Neural crest cell (in vitro differentiated cells): ENCODE results near the gene SPACA7. TPM values are rescaled to one million over a fixed set of nuclear protein-coding genes. Genes with fewer than 3 reads are reported as not detected.

ENCODE experiments used
- DNase-seq: peaks from one replicate; pipeline ENCODE4 v3.0.0; 2021; ENCODE audit warnings: low read depth, mixed read lengths, low spot score
- H3K27ac Mint-ChIP-seq: one replicate; pipeline ENCODE4 v1.8.0; 2021; ENCODE audit warnings: mild to moderate bottlenecking, mixed read lengths; ENCODE audit not compliant: unreplicated experiment
- H3K27me3 Mint-ChIP-seq: 2 replicates; pipeline ENCODE4 v1.8.0; 2021; ENCODE audit warnings: low read depth, mild to moderate bottlenecking, mixed read lengths
- H3K36me3 Mint-ChIP-seq: 2 replicates; pipeline ENCODE4 v1.8.0; 2021; ENCODE audit warnings: low read depth, mild to moderate bottlenecking, mixed read lengths
- H3K4me1 Mint-ChIP-seq: 2 replicates; pipeline ENCODE4 v1.8.0; 2021; ENCODE audit warnings: mixed read lengths
- H3K4me3 Mint-ChIP-seq: one replicate; pipeline ENCODE4 v1.8.0; 2021; ENCODE audit warnings: mild to moderate bottlenecking, mixed read lengths
- H3K9me3 Mint-ChIP-seq: 2 replicates; pipeline ENCODE4 v1.8.0; 2021; ENCODE audit warnings: mixed read lengths
- CTCF ChIP-seq: fragments of 200-600 bp; sonication (generic); conservative IDR thresholded peaks from 2 replicates; pipeline ENCODE4 v1.5.0; 2021; ENCODE audit warnings: antibody characterized with exemption, mild to moderate bottlenecking
- total RNA-seq: library from RNA; stranded (reverse); gene quantifications from 2 replicates; pipeline ENCODE4 v1.2.1, GENCODE V29; 2021

The SPACA7 gene
- total RNA-seq, 1 donor from 2014 or later: not detected

GRCh38 chr13:112438094-112438493 lies 61.9 kb downstream of the SPACA7 start:
- H3K4me1 Mint-ChIP-seq: peaks cover 1% of the 10 kb centered on the region
- H3K27me3 Mint-ChIP-seq: no peaks in the 10 kb centered on the region
- H3K9me3 Mint-ChIP-seq: peaks cover 16% of the 10 kb centered on the region
- H3K4me3 Mint-ChIP-seq: no peak overlapping the region
- no peak overlapping the region for H3K27ac Mint-ChIP-seq
- no peak for DNase-seq
- peaks cover 12% of the 10 kb centered on the region for H3K36me3 Mint-ChIP-seq
- no peak for TF ChIP-seq CTCF

- Mint-ChIP-seq H3K27ac (no peak overlapping the region), H3K9me3 (peaks cover 16% of the 10 kb centered on the region), H3K4me3 (no peak overlapping the region), H3K36me3 (peaks cover 12% of the 10 kb centered on the region), H3K4me1 (peaks cover 6% of the 10 kb centered on the region), H3K27me3 (no peaks in the 10 kb centered on the region)
- no peak for TF ChIP-seq CTCF
- DNase-seq: no peak
Observed at GRCh38 chr13:112438515-112438914, 62.4 kb downstream of the SPACA7 start.

GRCh38 chr13:112441226-112441625 lies 65.1 kb downstream of the SPACA7 start:
- Mint-ChIP-seq H3K27ac (no peak overlapping the region), H3K9me3 (peaks cover 14% of the 10 kb centered on the region), H3K27me3 (peaks cover 4% of the 10 kb centered on the region), H3K4me3 (no peak overlapping the region), H3K36me3 (peaks cover 12% of the 10 kb centered on the region), H3K4me1 (peaks cover 12% of the 10 kb centered on the region)
- TF ChIP-seq CTCF: no peak
- no peak for DNase-seq

- H3K27ac Mint-ChIP-seq: no peak overlapping the region
- peaks cover 6% of the 10 kb centered on the region for H3K36me3 Mint-ChIP-seq
- no peak for DNase-seq
- peaks cover 9% of the 10 kb centered on the region for H3K9me3 Mint-ChIP-seq
- H3K4me1 Mint-ChIP-seq: peaks cover 12% of the 10 kb centered on the region
- TF ChIP-seq CTCF: no peak
- H3K4me3 Mint-ChIP-seq: no peak overlapping the region
- peaks cover 4% of the 10 kb centered on the region for H3K27me3 Mint-ChIP-seq
Observed at GRCh38 chr13:112441779-112442310, 65.7 kb downstream of the SPACA7 start.

- Mint-ChIP-seq H3K27me3 (peaks cover 4% of the 10 kb centered on the region), H3K4me3 (no peak overlapping the region), H3K9me3 (peaks cover 6% of the 10 kb centered on the region), H3K27ac (no peak overlapping the region), H3K36me3 (peaks cover 6% of the 10 kb centered on the region), H3K4me1 (peaks cover 12% of the 10 kb centered on the region)
- no peak for DNase-seq
- no peak for TF ChIP-seq CTCF
Observed at GRCh38 chr13:112442483-112443090, 66.4 kb downstream of the SPACA7 start.
